Eye (tissue), 1 donor: ENCODE data around the gene NT5C2.

Experiments used
- DNase-seq: peaks from one replicate; pipeline ENCODE4 v3.0.0-alpha.2; 2015

Gene NT5C2

DNA sequence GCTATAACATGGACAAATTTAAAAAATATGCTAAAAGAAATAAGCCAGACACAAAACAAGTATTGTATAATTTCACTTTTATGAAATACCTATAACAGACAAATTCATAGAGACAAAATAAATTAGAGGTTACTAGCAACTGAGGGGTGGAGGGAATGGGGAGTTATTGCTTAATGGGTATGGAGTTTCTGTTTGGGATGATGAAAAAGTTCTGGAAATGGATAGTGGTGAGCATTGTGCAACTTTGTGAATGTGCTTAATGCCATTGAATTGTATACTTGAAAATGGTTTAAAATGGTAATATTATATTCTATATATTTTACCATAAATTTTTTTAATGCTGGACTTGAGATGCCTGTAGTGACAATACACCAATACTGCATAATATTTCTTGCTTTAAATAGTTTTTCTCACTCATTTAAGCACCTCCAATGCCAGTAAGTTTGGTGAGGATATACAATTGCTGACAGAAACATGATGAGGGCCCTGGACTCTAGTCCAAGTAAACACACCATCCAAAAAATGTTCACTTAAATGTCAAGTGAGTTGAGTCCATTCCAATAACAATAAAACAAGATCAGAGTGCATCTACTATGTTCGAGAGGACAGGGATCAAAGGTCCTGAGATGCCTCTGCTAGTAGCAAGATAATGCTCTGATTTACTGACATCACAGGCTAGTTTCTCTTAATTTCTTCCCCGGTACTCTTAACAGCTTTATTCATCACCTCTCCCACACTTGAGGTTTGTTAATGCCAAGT, 71.9 kb downstream of the NT5C2 start:
- DNase-seq, result no peak

- no peak for DNase-seq
These were observed 72.5 kb downstream of the NT5C2 start for GRCh38 chr10:103120546-103120945.

GRCh38 chr10:103117247-103117646, 75.8 kb downstream of the NT5C2 start:
- DNase-seq, result no peak

DNA sequence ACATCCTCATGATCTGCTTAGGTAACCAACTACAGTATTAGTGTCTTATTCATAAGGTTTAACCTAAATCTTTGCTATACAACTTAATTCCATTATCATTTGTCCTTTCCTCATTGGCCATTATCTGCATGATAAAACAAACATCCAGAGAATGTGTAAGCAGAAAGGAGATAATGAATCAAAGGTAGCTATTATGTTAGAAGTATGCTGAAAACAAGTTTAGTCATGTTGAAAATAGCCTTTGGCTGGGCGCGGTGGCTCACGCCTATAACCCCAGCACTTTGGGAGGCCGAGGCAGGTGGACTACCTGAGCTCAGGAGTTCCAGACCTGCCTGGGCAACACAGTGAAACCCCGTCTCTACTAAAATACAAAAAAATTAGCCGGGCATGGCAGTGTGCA, 78.2 kb downstream of the NT5C2 start:
- no peak for DNase-seq

GRCh38 chr10:103111918-103112877, 80.9 kb downstream of the NT5C2 start:
- DNase-seq, result no peak

DNA sequence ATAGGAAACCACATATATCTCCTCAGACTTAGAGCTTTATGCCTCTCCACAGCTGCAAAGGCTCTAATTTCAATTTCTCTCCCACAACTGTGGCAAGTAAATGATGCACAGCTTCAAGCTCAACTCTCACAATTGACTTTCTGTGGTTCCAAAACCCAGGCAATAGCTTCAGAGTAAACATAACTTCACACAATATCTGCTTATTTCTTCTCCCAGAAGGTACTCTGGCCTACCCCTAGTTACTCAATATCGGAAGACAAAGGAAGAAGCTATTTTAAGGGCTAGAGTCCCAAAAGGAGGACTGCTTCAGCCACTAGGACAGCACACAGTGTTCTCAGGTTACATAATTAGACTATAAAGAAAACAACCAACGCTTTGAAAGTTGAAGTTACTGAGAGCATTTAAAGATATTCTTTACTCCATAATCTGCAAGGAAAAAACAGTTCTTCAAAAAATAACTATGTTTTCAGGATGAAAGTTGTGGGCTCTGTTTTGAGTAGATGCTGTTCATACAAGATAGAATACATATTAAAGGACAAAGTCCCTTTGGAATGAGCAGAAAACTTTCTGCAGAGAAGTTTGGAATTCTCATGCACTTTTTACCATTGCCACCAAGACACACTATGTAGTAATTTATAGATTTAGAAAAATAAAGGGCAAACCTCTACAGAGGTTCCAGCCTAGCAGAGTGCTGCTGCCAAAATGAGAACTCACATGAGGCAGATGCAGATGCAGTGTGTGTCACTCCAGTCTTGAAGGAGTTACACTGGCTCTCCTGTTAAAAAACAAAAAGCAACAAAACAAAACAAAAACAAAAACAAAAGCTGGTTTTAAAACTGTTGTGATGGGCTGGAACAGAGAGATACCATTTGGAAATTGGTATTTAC, 81.8 kb downstream of the NT5C2 start:
- peak; percentile 27 for DNase-seq

DNA sequence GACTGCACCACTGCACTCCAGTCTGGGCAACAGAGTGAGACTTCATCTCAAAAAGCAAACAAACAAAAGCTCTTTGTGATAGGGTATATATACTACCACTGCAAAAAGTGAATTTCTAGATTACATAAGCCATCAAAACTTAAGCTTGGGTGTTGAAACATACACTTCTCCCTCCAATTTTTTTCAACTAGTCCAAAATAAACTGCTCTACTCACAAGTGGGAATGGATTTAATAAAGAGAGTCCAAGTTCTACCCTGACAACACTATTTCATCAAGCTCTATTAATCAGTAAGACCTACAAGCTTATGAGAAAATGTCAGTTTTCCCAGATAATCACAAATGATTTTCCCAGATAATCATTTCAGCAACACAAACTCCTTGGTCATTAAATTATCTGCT, 82.7 kb downstream of the NT5C2 start:
- no peak for DNase-seq

- no peak for DNase-seq
These were observed 83.3 kb downstream of the NT5C2 start for GRCh38 chr10:103109821-103110220.

- no peak for DNase-seq
These were observed 86.5 kb downstream of the NT5C2 start for GRCh38 chr10:103106539-103106938.

DNA sequence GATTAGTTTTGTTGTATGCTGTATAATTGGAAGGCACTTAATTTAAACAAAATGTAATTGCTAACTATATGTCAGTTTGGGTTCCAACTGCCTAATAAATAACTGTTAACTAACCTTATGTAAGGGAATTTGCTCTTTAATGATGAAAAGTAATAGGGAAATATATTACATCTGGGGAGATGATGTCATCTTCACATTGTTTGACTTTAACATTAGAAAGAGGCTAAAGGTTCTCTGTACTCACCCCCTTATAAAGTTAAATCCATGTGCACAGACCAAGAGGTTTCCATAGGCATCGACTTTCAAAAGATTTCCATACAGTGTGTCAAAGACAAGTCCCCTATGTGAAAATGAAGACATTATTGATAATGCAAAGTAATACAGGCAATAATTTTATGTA, 87.6 kb downstream of the NT5C2 start:
- DNase-seq, result no peak

DNA sequence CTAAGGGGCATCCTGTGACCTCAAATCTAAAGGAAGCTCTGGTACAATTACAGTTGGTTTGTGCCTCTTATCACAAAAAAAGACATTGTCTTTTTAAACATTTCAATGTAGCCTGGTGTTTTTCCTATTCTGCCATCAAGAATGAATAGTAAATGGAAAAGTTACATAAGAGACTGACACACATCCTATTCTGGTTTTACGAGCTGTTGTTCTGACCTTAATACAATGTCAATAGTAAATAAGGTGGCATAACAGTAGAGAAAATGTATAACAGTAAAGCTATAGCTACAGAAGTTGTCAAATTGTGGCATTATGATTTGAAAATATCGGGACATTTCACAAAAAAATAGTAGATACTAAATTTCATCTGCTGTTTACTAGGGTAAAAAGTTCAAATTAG, 88.4 kb downstream of the NT5C2 start:
- DNase-seq, result no peak

- no peak for DNase-seq
These were observed 89.1 kb downstream of the NT5C2 start for GRCh38 chr10:103103989-103104388.

DNA sequence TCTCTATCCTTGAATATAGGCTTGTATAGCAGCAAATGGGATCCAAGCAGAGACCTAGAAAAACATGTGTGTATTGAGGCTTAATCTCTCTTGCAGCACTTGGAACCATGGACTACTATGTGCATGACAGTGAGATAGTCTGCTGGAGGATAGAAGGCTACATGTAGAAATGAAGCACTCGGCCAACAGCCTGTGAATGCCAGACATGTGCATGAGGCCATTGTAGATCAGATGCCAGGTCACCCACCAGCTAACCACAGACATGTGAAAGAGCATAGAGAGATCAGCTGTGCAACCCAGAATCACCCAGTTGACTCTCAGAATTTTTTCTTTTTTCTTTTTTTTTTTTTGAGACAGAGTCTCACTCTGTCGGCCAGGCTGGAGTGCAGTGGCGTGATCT, 90.9 kb downstream of the NT5C2 start:
- DNase-seq, result no peak

GRCh38 chr10:103100620-103101019, 92.5 kb downstream of the NT5C2 start:
- no peak for DNase-seq

GRCh38 chr10:103098240-103098639, 94.8 kb downstream of the NT5C2 start:
- DNase-seq, result no peak

DNA sequence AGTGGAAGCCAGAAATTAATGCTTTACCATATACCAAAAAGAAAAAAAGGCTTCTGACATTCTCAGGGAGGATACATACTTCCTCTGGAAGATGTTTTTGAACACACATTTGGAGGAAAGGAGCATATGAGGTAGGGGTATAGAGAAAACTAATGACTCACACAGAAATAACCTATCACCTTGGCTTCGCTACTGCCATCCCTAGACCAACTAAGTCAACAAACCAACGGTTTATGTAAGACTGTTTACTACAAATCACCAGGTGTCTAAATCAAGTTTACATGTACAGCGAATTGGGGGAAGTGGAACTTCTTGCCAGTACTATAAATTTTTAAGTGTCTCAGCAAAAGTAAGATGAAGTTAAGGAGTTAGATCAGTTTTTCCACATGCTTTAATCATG, 96.9 kb downstream of the NT5C2 start:
- no peak for DNase-seq

DNA sequence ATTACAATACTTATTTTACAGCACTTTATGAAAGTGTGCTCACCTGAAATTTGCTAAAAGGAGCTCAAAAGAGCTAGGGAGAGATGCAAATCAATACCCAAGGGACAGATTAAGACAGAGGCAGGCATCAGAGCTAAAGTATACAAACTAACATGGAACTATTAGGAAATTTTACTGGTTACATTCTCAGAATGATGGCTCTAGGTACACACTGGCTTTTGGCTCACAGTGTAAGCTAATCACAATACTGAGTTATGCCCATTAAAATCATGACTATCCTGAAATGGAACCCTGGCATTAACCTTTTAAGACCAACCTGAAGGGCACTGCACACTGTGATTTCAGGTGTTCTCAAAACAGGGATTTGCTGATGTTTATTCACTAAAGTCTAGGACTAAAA, 98.1 kb downstream of the NT5C2 start:
- DNase-seq, result no peak

DNA sequence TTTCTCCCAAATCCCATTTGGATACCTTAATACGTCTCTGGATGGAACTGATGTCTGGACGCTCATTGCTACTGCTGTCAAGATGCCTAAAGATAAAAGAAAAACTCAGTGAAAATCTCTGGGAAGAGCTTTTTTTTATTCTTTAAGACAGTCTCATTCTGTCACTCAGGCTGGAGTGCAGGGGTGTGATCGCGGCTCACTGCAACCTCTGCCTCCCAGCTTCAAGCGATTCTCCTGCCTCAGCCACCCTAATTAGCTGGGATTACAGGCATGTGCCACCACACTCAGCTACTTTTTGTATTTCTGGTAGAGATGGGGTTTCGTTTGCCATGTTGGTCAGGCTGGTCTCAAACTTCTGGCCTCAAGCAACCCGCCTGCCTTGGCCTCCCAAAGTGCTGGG, 102.2 kb downstream of the NT5C2 start:
- DNase-seq, result no peak

DNA sequence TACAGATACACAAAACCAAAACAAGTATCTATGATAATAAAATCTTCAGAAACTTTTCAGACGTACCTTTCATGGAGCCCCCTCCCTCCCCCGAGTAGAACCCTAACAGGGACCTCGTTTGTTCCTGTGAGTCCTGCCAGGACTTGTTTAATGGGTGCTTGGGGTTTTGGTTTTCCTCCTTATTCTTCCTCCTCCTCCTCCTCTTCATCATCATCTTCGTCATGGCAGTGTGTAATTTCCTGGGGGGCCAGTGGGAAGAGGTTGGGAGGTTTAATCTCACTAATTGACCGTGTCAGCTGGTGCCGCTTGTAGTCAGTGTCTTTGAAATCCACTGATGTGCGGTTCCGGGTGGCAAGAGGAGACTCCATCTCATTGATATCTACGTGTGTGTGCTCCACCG, 103.6 kb downstream of the NT5C2 start:
- peak; percentile 19 for DNase-seq

GRCh38 chr10:103086799-103087198, 106.3 kb downstream of the NT5C2 start:
- no peak for DNase-seq

- no peak for DNase-seq
These were observed 106.8 kb downstream of the NT5C2 start for GRCh38 chr10:103086261-103086660.

DNA sequence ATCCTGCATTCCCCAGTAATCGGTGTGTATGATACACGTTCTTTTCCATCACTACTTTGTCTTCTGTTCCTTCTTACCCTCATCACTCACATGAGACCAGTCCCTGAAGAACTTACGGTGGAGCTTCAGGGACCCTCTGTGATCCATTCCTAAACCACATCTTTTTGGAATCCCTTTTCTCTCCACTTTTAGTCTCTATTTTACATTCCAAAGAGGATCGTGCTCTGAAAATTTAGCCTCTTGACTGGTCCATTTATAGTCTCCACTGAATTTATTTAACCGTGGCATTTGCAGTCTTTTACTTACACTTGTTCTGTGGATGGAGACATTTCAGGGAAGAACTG, 109.1 kb downstream of the NT5C2 start:
- no peak for DNase-seq

DNA sequence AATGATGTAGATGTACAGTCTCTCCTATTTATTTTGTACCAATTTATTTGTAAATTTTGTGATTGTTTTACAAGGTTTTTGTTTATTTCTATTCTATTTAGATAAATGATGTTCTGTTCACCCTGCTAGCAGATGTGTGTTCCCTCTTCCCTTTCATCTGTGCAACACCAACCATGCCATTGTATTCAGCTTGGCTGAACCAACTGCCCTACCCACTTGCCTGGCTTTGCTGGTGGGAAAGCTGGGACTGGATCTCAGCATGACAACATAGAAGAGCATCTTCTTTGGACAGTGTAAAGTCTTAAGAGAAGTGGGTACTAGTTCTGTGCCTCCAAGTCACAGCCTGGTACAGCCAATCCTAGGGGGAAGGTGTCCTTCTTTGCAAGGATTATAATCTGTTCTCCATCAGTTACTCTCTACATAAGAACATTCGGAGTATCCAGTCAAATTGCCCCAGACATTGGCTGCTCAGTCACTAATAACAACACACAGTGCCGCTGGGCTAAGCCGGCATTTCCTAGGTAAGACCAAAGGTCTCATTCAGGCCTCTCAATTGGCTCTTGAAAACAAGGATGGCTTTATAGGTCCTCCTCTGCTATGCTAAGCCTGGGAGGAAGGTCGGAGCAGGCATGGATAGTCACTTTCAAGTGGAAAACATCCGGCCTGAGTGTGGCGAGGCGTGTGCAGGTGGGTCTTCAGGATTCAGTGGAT, 109.7 kb downstream of the NT5C2 start:
- DNase-seq, result no peak
